ENCODE results near the gene PPP1R13L.
"Not testable (repeated sequence)": the region's sequence is repeated elsewhere in the genome, so short reads cannot be mapped to it uniquely, and the experiment has no call there.

Gene PPP1R13L

GRCh38 chr19:45413497-45413896 lies 8.6 kb upstream of the PPP1R13L start:
- DNase-seq = no peak
- no peaks in the 10 kb centered on the region for H3K27me3 ChIP-seq (replicated peaks)
- no peak overlapping the region for H3K27ac ChIP-seq
- in situ Hi-C loops (cut with HindIII; ENCODE audit: low pct_ligation_motif_present, low sequenced_read_pairs) = no loop called here
- H3K36me3 ChIP-seq (replicated peaks) = peaks cover 45% of the 10 kb centered on the region
- no peak for TF ChIP-seq CTCF (IDR thresholded peaks at IDR 0.05; ENCODE audit: low read depth, low read length, missing control alignments)
- no peak overlapping the region for H3K4me3 ChIP-seq (ENCODE audit: low read depth, low read length)

GRCh38 chr19:45410330-45410729 lies 5.5 kb upstream of the PPP1R13L start:
- in situ Hi-C loops (cut with HindIII; ENCODE audit: low pct_ligation_motif_present, low sequenced_read_pairs); DNase-seq; H3K4me3 ChIP-seq (ENCODE audit: low read depth, low read length); H3K27ac ChIP-seq; H3K27me3 ChIP-seq (replicated peaks): not testable (repeated sequence)
- peaks cover 25% of the 10 kb centered on the region for H3K36me3 ChIP-seq (replicated peaks)

DNA sequence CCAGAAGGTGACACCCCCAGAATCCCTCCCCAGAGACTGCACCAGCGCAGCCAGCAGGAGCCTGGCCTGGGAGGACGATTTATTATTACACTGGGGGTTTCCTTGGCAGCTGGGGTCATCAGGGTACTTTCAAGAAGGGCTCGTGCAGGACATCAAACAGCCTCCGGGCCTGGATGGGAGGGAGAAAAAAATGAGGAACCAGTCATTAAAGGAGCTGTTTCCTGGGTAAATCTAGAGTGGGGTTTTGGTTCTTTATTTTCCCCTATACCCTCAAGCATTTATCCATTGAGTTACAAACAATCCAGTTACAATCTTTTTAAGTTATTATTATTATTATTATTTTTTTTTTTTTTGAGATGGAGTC lies 4.7 kb upstream of the PPP1R13L start:
- TF ChIP-seq CTCF (IDR thresholded peaks at IDR 0.05; ENCODE audit: low read depth, low read length, missing control alignments) = no peak
- H3K36me3 ChIP-seq (replicated peaks) = peaks cover 23% of the 10 kb centered on the region
- no peak for DNase-seq
- H3K4me3 ChIP-seq (ENCODE audit: low read depth, low read length) = no peak overlapping the region
- no peak overlapping the region for H3K27ac ChIP-seq
- in situ Hi-C loops (cut with HindIII; ENCODE audit: low pct_ligation_motif_present, low sequenced_read_pairs) = no loop called here
- no peaks in the 10 kb centered on the region for H3K27me3 ChIP-seq (replicated peaks)

GRCh38 chr19:45408830-45409556 lies 4.1 kb upstream of the PPP1R13L start:
- no peaks in the 10 kb centered on the region for H3K27me3 ChIP-seq (replicated peaks)
- no peak for DNase-seq
- in situ Hi-C loops (cut with HindIII; ENCODE audit: low pct_ligation_motif_present, low sequenced_read_pairs) = no loop called here
- H3K27ac ChIP-seq = no peak overlapping the region
- H3K36me3 ChIP-seq (replicated peaks) = peaks cover 17% of the 10 kb centered on the region
- TF ChIP-seq CTCF (IDR thresholded peaks at IDR 0.05; ENCODE audit: low read depth, low read length, missing control alignments) = no peak
- H3K4me3 ChIP-seq (ENCODE audit: low read depth, low read length) = no peak overlapping the region

DNA sequence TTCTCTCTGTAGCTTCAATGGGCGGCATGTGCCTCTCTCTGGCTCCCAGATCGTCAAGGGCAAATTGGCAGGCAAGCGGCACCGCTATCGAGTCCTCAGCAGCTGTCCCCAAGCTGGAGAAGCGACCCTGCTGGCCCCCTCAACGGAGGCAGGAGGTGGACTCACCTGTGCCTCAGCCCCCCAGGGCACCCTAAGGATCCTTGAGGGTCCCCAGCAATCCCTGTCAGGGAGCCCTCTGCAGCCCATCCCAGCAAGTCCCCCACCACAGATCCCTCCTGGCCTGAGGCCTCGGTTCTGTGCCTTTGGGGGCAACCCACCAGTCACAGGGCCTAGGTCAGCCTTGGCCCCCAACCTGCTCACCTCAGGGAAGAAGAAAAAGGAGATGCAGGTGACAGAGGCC lies 3.3 kb upstream of the PPP1R13L start:
- Histone ChIP-seq H3K27me3 (replicated peaks) (no peaks in the 10 kb centered on the region), H3K4me3 (ENCODE audit: low read depth, low read length) (no peak overlapping the region), H3K36me3 (replicated peaks) (peaks cover 8% of the 10 kb centered on the region), H3K27ac (no peak overlapping the region)
- in situ Hi-C loops (cut with HindIII; ENCODE audit: low pct_ligation_motif_present, low sequenced_read_pairs) = no loop called here
- TF ChIP-seq CTCF (IDR thresholded peaks at IDR 0.05; ENCODE audit: low read depth, low read length, missing control alignments) = no peak
- DNase-seq = no peak

- DNase-seq = not testable (repeated sequence)
- peak overlapping the region; percentile 92 for H3K4me3 ChIP-seq (ENCODE audit: low read depth, low read length)
These were observed 2.7 kb upstream of the PPP1R13L start for GRCh38 chr19:45407585-45407984.

GRCh38 chr19:45407091-45407375 lies 2.2 kb upstream of the PPP1R13L start:
- no peak for DNase-seq
- Histone ChIP-seq H3K27me3 (replicated peaks) (no peaks in the 10 kb centered on the region), H3K36me3 (replicated peaks) (peaks cover 5% of the 10 kb centered on the region), H3K4me3 (ENCODE audit: low read depth, low read length) (peak overlapping the region; percentile 92), H3K27ac (no peak overlapping the region)
- TF ChIP-seq CTCF (IDR thresholded peaks at IDR 0.05; ENCODE audit: low read depth, low read length, missing control alignments) = no peak
- in situ Hi-C loops (cut with HindIII; ENCODE audit: low pct_ligation_motif_present, low sequenced_read_pairs) = no loop called here

More at GRCh38 chr19:45407585-45407984, 2.7 kb upstream of the PPP1R13L start:
- H3K27ac ChIP-seq; in situ Hi-C loops (cut with HindIII; ENCODE audit: low pct_ligation_motif_present, low sequenced_read_pairs); H3K27me3 ChIP-seq (replicated peaks); H3K36me3 ChIP-seq (replicated peaks): not testable (repeated sequence)
